Measurements from ENCODE around the gene WDFY2.

WDFY2 gene

DNA sequence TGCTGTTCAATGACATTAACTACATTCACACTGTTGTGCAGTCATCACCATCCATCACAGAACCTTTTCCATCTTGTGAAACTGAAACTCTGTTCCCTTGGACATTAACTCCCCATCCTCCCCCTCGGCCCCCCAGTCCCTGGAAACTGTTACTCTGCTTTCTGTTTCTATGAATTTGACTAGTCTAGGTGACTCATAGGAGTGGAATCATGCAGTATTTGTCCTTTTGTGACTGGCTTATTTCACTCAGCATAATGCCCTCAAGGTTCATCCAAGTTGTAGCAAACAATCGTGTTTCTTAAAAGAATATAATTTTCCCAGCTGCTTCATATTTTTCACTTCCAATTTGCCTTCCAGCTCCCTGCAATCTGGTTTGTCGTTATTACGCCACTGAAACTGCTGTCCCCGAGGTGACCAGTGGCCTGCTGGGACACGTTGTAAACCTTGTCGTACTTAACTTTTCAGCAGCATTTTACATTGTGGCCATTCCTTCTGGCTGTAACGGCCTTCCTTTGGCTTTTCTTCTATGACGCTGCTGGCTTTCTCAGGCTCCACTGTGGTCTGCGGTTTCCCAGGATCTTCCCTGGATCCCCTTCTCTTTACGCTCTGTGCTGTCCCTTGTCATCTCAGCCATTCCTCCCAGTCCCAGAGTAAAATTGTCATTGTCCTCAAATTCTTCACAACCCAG is 145.7 kb downstream of the WDFY2 start:
- DNase-seq (ENCODE audit: low spot score) = no peak
- TF ChIP-seq, protein P1, sequence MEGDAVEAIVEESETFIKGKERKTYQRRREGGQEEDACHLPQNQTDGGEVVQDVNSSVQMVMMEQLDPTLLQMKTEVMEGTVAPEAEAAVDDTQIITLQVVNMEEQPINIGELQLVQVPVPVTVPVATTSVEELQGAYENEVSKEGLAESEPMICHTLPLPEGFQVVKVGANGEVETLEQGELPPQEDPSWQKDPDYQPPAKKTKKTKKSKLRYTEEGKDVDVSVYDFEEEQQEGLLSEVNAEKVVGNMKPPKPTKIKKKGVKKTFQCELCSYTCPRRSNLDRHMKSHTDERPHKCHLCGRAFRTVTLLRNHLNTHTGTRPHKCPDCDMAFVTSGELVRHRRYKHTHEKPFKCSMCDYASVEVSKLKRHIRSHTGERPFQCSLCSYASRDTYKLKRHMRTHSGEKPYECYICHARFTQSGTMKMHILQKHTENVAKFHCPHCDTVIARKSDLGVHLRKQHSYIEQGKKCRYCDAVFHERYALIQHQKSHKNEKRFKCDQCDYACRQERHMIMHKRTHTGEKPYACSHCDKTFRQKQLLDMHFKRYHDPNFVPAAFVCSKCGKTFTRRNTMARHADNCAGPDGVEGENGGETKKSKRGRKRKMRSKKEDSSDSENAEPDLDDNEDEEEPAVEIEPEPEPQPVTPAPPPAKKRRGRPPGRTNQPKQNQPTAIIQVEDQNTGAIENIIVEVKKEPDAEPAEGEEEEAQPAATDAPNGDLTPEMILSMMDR (IDR thresholded peaks at IDR 0.05; ENCODE audit: borderline replicate concordance, control extremely low read depth, extremely low read depth, insufficient read depth, missing control alignments) = no peak

GRCh38 chr13:51730927-51731326 is 146.7 kb downstream of the WDFY2 start:
- in situ Hi-C loops (cut with MboI; ENCODE audit: low sequenced_read_pairs, unreplicated experiment) = no loop called here
- TF ChIP-seq, protein P1 (IDR thresholded peaks at IDR 0.05; ENCODE audit: borderline replicate concordance, control extremely low read depth, extremely low read depth, insufficient read depth, missing control alignments) = no peak
- DNase-seq (ENCODE audit: low spot score) = no peak

More for the DNA sequence above, 145.7 kb downstream of the WDFY2 start:
- in situ Hi-C loops (cut with MboI; ENCODE audit: low sequenced_read_pairs, unreplicated experiment) = no loop called here

DNA sequence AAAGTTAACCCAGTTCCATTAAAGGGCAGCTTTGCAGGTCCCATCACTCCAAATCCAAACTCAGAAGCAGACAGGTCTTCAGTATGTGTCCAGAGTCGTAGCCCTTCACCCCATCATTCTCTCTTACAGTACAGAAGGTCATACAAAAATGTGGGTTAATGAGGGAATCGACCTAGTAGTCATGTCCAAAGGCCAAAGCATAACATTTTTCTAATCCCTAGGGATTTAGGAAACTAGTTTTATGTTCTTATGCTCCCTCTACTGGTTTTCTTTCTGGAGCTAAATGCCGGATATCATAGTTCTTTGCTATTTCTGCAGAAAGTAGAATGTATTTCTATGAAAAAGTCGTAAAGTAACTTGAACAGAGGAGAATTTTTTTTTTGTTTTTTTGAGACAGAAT is 147.5 kb downstream of the WDFY2 start:
- in situ Hi-C loops (cut with MboI; ENCODE audit: low sequenced_read_pairs, unreplicated experiment) = no loop called here
- DNase-seq (ENCODE audit: low spot score) = no peak
- TF ChIP-seq, protein P1 (IDR thresholded peaks at IDR 0.05; ENCODE audit: borderline replicate concordance, control extremely low read depth, extremely low read depth, insufficient read depth, missing control alignments) = no peak

DNA sequence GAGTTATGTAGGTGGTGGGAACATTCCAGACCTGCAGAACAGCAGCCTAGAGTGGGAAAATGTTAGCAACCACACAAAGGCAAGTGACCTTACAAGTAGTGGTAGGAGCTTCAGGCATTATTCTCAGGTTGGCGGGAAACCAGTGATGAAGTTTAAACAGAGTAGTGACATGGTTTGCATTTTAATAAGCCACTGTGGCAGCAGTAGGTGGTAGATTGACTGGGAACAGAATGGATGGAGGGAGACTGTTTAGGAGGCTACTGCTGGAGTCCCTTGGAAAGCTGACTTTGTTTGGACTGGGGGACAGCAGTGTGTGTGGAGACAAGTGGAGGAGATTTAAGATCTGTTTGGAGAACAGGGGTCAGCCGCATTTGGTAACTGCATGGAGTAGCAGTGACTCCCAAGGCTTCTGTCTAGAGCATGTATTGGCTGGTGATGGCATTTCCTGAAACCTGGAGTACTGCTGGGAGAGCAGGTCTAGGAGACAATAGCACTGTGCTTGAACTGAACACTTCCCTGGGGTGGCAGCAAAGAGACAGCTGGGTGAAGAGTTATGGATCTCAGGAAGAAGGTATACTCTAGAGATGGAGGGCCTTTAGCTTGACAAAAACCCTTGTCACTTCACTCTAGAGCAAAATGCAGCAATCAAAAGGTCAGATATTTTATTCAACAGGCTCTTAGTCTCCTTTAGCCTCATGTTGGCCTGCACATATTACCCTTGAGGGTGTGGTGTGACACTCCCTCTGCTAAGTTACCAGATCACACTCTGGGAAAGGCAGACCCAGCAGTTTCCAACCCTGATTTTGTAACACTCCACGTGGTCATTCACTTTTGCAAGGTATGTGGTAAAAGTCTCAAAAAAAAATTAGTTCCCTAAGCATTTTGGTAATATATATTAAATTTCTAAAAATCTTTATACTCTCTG is 149.4 kb downstream of the WDFY2 start:
- in situ Hi-C loops (cut with MboI; ENCODE audit: low sequenced_read_pairs, unreplicated experiment) = no loop called here
- DNase-seq (ENCODE audit: low spot score) = no peak
- TF ChIP-seq, protein P1 (IDR thresholded peaks at IDR 0.05; ENCODE audit: borderline replicate concordance, control extremely low read depth, extremely low read depth, insufficient read depth, missing control alignments) = no peak

- DNase-seq (ENCODE audit: low spot score) = no peak
- TF ChIP-seq, protein P1 (IDR thresholded peaks at IDR 0.05; ENCODE audit: borderline replicate concordance, control extremely low read depth, extremely low read depth, insufficient read depth, missing control alignments) = no peak
- in situ Hi-C loops (cut with MboI; ENCODE audit: low sequenced_read_pairs, unreplicated experiment) = no loop called here
Measured at GRCh38 chr13:51734786-51735185, 150.5 kb downstream of the WDFY2 start.

- in situ Hi-C loops (cut with MboI; ENCODE audit: low sequenced_read_pairs, unreplicated experiment) = no loop called here
- no peak for DNase-seq (ENCODE audit: low spot score)
- TF ChIP-seq, protein P1 (IDR thresholded peaks at IDR 0.05; ENCODE audit: borderline replicate concordance, control extremely low read depth, extremely low read depth, insufficient read depth, missing control alignments) = no peak
Measured at GRCh38 chr13:51737609-51738008, 153.3 kb downstream of the WDFY2 start.

All from GM13976 (cell line).